IMR-90 (cell line): ENCODE measurements around the gene TRIM5. TPM values are rescaled to one million over a fixed set of nuclear protein-coding genes. Genes with fewer than 3 reads are reported as not detected.

Experiments
- ATAC-seq: fragments of 200-7000 bp; cut with Tn5 transposase; 2 replicates; pipeline ENCODE4 v1.9.1; 2020; ENCODE audit warnings: low read depth, mild to moderate bottlenecking, moderate library complexity
- BruUV-seq: library from RNA; stranded (reverse); fragments of 400-500 nt; replicated peaks from 2 replicates; lab custom pipeline; 2021; lab: Mats Ljungman, UMichigan
- CTCF ChIA-PET: fragments of 300-600 bp; formaldehyde crosslinking; extraction: SDS; loops from one replicate; lab custom pipeline; 2021; ENCODE audit warnings: antibody characterized with exemption; lab: Yijun Ruan, JAX
- POLR2A ChIA-PET: fragments of 300-600 bp; sonication (Branson Sonifier 250); formaldehyde crosslinking; loops from one replicate; lab custom pipeline; 2022; ENCODE audit warnings: antibody characterized with exemption; ENCODE audit not compliant: unreplicated experiment; lab: Charles Lee
- DNase-seq: peaks from one replicate; pipeline ENCODE4 v3.0.0; 2013
- H2AFZ ChIP-seq: replicated peaks from 2 replicates; pipeline ENCODE3; 2013; ENCODE audit warnings: low read length, mild to moderate bottlenecking; ENCODE audit not compliant: poor library complexity
- H2AK5ac ChIP-seq: 2 replicates; pipeline ENCODE4 v1.6.1; 2013; ENCODE audit warnings: low read depth, low read length, inconsistent platforms
- H2AK9ac ChIP-seq: replicated peaks from 2 replicates; pipeline ENCODE3; 2013; ENCODE audit warnings: mild to moderate bottlenecking, low read depth, low read length, moderate library complexity; ENCODE audit not compliant: poor library complexity
- H2BK120ac ChIP-seq: 2 replicates; pipeline ENCODE4 v1.6.1; 2013; ENCODE audit warnings: low read depth, low read length, inconsistent platforms
- H2BK15ac ChIP-seq: 3 replicates; pipeline ENCODE4 v1.6.1; 2013; ENCODE audit warnings: low read depth, low read length, inconsistent platforms
- H2BK20ac ChIP-seq: 2 replicates; pipeline ENCODE4 v1.6.1; 2013; ENCODE audit warnings: low read depth, mild to moderate bottlenecking, inconsistent platforms, low read length, moderate library complexity
- H2BK5ac ChIP-seq: 2 replicates; pipeline ENCODE4 v1.6.1; 2013; ENCODE audit warnings: mild to moderate bottlenecking, low read depth, low read length, inconsistent platforms; ENCODE audit not compliant: poor library complexity, severe bottlenecking
- H3K14ac ChIP-seq: replicated peaks from 2 replicates; pipeline ENCODE4 v1.6.1; 2013; ENCODE audit warnings: low read depth, low read length, inconsistent platforms
- H3K18ac ChIP-seq: 2 replicates; pipeline ENCODE4 v1.6.1; 2013; ENCODE audit warnings: low read depth, low read length, control low read depth
- H3K23ac ChIP-seq: 2 replicates; pipeline ENCODE4 v1.6.1; 2013; ENCODE audit warnings: low read depth, low read length, inconsistent platforms
- H3K27ac ChIP-seq: 2 replicates; pipeline ENCODE4 v1.5.1; 2013; ENCODE audit warnings: mild to moderate bottlenecking, control low read depth, low read length; ENCODE audit not compliant: insufficient read depth
- H3K27me3 ChIP-seq: 2 replicates; pipeline ENCODE4 v1.6.1; 2013; ENCODE audit warnings: low read length; ENCODE audit not compliant: control insufficient read depth, insufficient read depth
- H3K36me3 ChIP-seq: 2 replicates; pipeline ENCODE4 v1.6.1; 2013; ENCODE audit warnings: low read length, mixed read lengths; ENCODE audit not compliant: control insufficient read depth, insufficient read depth
- H3K4ac ChIP-seq: 2 replicates; pipeline ENCODE4 v1.6.1; 2013; ENCODE audit warnings: low read depth, low read length, inconsistent platforms
- H3K4me1 ChIP-seq: 2 replicates; pipeline ENCODE4 v1.6.1; 2013; ENCODE audit warnings: low read length, mixed read lengths; ENCODE audit not compliant: control insufficient read depth, insufficient read depth
- H3K4me2 ChIP-seq: 2 replicates; pipeline ENCODE4 v1.6.1; 2013; ENCODE audit warnings: low read depth, mild to moderate bottlenecking, control low read depth, low read length, moderate library complexity
- H3K4me3 ChIP-seq: 2 replicates; pipeline ENCODE4 v1.5.1; 2013; ENCODE audit warnings: low read depth, mild to moderate bottlenecking, control low read depth, low read length, moderate library complexity; ENCODE audit not compliant: insufficient read depth
- H3K56ac ChIP-seq: 2 replicates; pipeline ENCODE4 v1.6.1; 2013; ENCODE audit warnings: low read length, inconsistent platforms; ENCODE audit not compliant: insufficient read depth; ENCODE audit errors: extremely low read depth
- H3K79me1 ChIP-seq, 2 experiments: 2 replicates each; pipeline ENCODE4 v1.6.1; 2013; ENCODE audit warnings: low read length in 2 of 2, inconsistent platforms in 1 of 2, low read depth in 1 of 2
- H3K9ac ChIP-seq: 2 replicates; pipeline ENCODE4 v1.6.1; 2013; ENCODE audit warnings: low read depth, low read length, control low read depth
- H3K9me1 ChIP-seq: 2 replicates; pipeline ENCODE4 v1.6.1; 2013; ENCODE audit warnings: low read length, inconsistent platforms; ENCODE audit not compliant: insufficient read depth
- H3K9me3 ChIP-seq: 2 replicates; pipeline ENCODE4 v1.6.1; 2013; ENCODE audit warnings: low read length; ENCODE audit not compliant: control insufficient read depth, insufficient read depth
- H4K20me1 ChIP-seq: 2 replicates; pipeline ENCODE4 v1.6.1; 2013; ENCODE audit warnings: low read length, inconsistent platforms; ENCODE audit not compliant: insufficient read depth
- H4K5ac ChIP-seq: 2 replicates; pipeline ENCODE4 v1.6.1; 2013; ENCODE audit warnings: mild to moderate bottlenecking, low read depth, low read length, control low read depth
- H4K8ac ChIP-seq, 2 experiments: 2 replicates each; pipeline ENCODE4 v1.6.1; 2013; ENCODE audit warnings: low read depth in 2 of 2, low read length in 2 of 2, control low read depth in 1 of 2, inconsistent platforms in 1 of 2
- H4K91ac ChIP-seq: 2 replicates; pipeline ENCODE4 v1.6.1; 2013; ENCODE audit warnings: low read depth, low read length, inconsistent platforms; ENCODE audit not compliant: insufficient read depth
- BHLHE40 ChIP-seq: fragments of 150-350 bp; IDR thresholded peaks from 2 replicates; pipeline ENCODE4 v1.6.1; 2016; ENCODE audit warnings: mild to moderate bottlenecking, low read depth, low read length
- CEBPB ChIP-seq: IDR thresholded peaks from 2 replicates; pipeline ENCODE4 v1.6.1; 2012; ENCODE audit warnings: low read depth, low read length, improper control_type of control experiment
- CHD1 ChIP-seq: IDR thresholded peaks from 2 replicates; pipeline ENCODE4 v1.6.1; 2012; ENCODE audit warnings: low read depth, low read length, improper control_type of control experiment
- FOS ChIP-seq: fragments of 150-350 bp; IDR thresholded peaks from 2 replicates; pipeline ENCODE4 v1.6.1; 2016; ENCODE audit warnings: low read depth, low read length
- MAFK ChIP-seq: IDR thresholded peaks from 2 replicates; pipeline ENCODE4 v1.6.1; 2012; ENCODE audit warnings: low read depth, low read length, improper control_type of control experiment
- MAZ ChIP-seq: IDR thresholded peaks from 2 replicates; pipeline ENCODE4 v1.6.1; 2012; ENCODE audit warnings: low read depth, mild to moderate bottlenecking, low read length, improper control_type of control experiment, moderate library complexity, borderline replicate concordance
- MXI1 ChIP-seq: IDR thresholded peaks from 2 replicates; pipeline ENCODE4 v1.6.1; 2012; ENCODE audit warnings: low read depth, mild to moderate bottlenecking, low read length, moderate library complexity, borderline replicate concordance
- NFE2L2 ChIP-seq: fragments of 150-350 bp; IDR thresholded peaks from 2 replicates; pipeline ENCODE4 v1.6.1; 2016; ENCODE audit warnings: low read depth, mild to moderate bottlenecking, low read length
- POLR2A ChIP-seq: IDR thresholded peaks from 2 replicates; pipeline ENCODE4 v1.6.1; 2012; ENCODE audit warnings: mild to moderate bottlenecking, low read depth, low read length
- RCOR1 ChIP-seq: IDR thresholded peaks from 2 replicates; pipeline ENCODE4 v1.6.1; 2012; ENCODE audit warnings: mild to moderate bottlenecking, low read length, improper control_type of control experiment; ENCODE audit not compliant: insufficient replicate concordance
- RFX5 ChIP-seq: IDR thresholded peaks from 2 replicates; pipeline ENCODE4 v1.8.0; 2012; ENCODE audit warnings: low read depth, mild to moderate bottlenecking, low read length, moderate library complexity
- WGBS, 2 experiments: methylation state at CpG; one replicate each; pipeline versions ENCODE4 v1.1.5 to v1.1.7; 2013; ENCODE audit warnings: missing lambda C conversion rate in 2 of 2; ENCODE audit not compliant: insufficient read length in 1 of 2; ENCODE audit errors: extremely low coverage in 2 of 2; 5-methylcytosine and 5-hydroxymethylcytosine counted together
- dilution Hi-C: fragments of 300-500 bp; cut with HindIII; formaldehyde crosslinking; loops from one replicate; pipeline ENCODE4 v1.14.3; 2018; ENCODE audit warnings: low sequenced_read_pairs; ENCODE audit not compliant: unreplicated experiment
- in situ Hi-C: fragments of 300-500 bp; cut with MboI; formaldehyde crosslinking; loops from 3 replicates; pipeline ENCODE4 v1.14.3; 2019; ENCODE audit warnings: low sequenced_read_pairs, inconsistent platforms, mixed read lengths
- intact Hi-C: fragments of 100-400 bp; cut with micrococcal nuclease; formaldehyde crosslinking; loops from 2 replicates; pipeline ENCODE4 v1.10.0; 2022
- polyA plus RNA-seq, 3 experiments: library from polyadenylated mRNA; depleted of rRNA; stranded (reverse); fragments of >200 nt; gene quantifications; 2 replicates each; pipeline ENCODE4 v1.2.3, GENCODE V29; 2012; ENCODE audit warnings: low replicate concordance in 1 of 3
- total RNA-seq: library from RNA; depleted of rRNA; stranded (reverse); fragments of >200 nt; gene quantifications from 2 replicates; pipeline ENCODE4 v1.2.3, GENCODE V29; 2012
- TF ChIP-seq, protein P1 (sequence below): conservative IDR thresholded peaks from 2 replicates; pipeline ENCODE4 v1.5.1; 2012; ENCODE audit warnings: mild to moderate bottlenecking, low read depth, low read length, improper control_type of control experiment
- TF ChIP-seq, protein P2 (sequence below): fragments of 150-350 bp; IDR thresholded peaks from 2 replicates; pipeline ENCODE4 v1.6.1; 2017; ENCODE audit warnings: mild to moderate bottlenecking, antibody characterized with exemption, low read length, low read depth

The TRIM5 gene
- total and polyA plus RNA-seq, 2 of the 4 experiments (the other 2 are of a cell fraction): 32.6 to 49.1 TPM

DNA sequence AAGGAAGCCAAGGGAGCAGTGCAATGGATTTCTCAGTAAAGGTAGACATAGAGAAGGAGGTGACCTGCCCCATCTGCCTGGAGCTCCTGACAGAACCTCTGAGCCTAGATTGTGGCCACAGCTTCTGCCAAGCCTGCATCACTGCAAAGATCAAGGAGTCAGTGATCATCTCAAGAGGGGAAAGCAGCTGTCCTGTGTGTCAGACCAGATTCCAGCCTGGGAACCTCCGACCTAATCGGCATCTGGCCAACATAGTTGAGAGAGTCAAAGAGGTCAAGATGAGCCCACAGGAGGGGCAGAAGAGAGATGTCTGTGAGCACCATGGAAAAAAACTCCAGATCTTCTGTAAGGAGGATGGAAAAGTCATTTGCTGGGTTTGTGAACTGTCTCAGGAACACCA lies 11.3 kb upstream of the TRIM5 start:
- no peaks in the 10 kb centered on the region for H4K20me1 ChIP-seq
- no peak overlapping the region for H3K9ac ChIP-seq
- POLR2A ChIA-PET: no interaction called here
- ATAC-seq (peak; percentile 54), DNase-seq (peak; percentile 7)
- H3K27me3 ChIP-seq: no peaks in the 10 kb centered on the region
- H3K9me1 ChIP-seq: peaks cover 4% of the 10 kb centered on the region
- H3K56ac ChIP-seq: no peak overlapping the region
- CTCF ChIA-PET: no interaction called here
- dilution Hi-C loops: no loop called here
- no peak overlapping the region for H2AK9ac ChIP-seq
- intact Hi-C loops: no loop called here
- no peak for TF ChIP-seq MAZ
- TF ChIP-seq MAFK: no peak
- no peak for TF ChIP-seq MXI1
- TF ChIP-seq, protein P1, sequence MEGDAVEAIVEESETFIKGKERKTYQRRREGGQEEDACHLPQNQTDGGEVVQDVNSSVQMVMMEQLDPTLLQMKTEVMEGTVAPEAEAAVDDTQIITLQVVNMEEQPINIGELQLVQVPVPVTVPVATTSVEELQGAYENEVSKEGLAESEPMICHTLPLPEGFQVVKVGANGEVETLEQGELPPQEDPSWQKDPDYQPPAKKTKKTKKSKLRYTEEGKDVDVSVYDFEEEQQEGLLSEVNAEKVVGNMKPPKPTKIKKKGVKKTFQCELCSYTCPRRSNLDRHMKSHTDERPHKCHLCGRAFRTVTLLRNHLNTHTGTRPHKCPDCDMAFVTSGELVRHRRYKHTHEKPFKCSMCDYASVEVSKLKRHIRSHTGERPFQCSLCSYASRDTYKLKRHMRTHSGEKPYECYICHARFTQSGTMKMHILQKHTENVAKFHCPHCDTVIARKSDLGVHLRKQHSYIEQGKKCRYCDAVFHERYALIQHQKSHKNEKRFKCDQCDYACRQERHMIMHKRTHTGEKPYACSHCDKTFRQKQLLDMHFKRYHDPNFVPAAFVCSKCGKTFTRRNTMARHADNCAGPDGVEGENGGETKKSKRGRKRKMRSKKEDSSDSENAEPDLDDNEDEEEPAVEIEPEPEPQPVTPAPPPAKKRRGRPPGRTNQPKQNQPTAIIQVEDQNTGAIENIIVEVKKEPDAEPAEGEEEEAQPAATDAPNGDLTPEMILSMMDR: no peak
- no peak for TF ChIP-seq NFE2L2
- no peak for TF ChIP-seq CEBPB
- TF ChIP-seq CHD1: no peak
- TF ChIP-seq RFX5: no peak
- TF ChIP-seq, protein P2, sequence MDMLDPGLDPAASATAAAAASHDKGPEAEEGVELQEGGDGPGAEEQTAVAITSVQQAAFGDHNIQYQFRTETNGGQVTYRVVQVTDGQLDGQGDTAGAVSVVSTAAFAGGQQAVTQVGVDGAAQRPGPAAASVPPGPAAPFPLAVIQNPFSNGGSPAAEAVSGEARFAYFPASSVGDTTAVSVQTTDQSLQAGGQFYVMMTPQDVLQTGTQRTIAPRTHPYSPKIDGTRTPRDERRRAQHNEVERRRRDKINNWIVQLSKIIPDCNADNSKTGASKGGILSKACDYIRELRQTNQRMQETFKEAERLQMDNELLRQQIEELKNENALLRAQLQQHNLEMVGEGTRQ: no peak
- TF ChIP-seq POLR2A: no peak
- TF ChIP-seq RCOR1: no peak
- TF ChIP-seq FOS: no peak
- TF ChIP-seq BHLHE40: no peak
- H4K5ac ChIP-seq: no peak overlapping the region
- no peak overlapping the region for H2BK120ac ChIP-seq
- H4K8ac ChIP-seq: no peak overlapping the region
- no peak overlapping the region for H3K4me2 ChIP-seq
- H3K4me3 ChIP-seq: no peak overlapping the region
- H3K4me1 ChIP-seq: peaks cover 2% of the 10 kb centered on the region; the same call in 1 of the 2 replicates
- H3K23ac ChIP-seq: no peak overlapping the region; the same call in 1 of the 2 replicates
- H2AK5ac ChIP-seq: no peak overlapping the region
- BruUV-seq: no TSS peak
- H3K36me3 ChIP-seq: peaks cover 22% of the 10 kb centered on the region
- H3K18ac ChIP-seq: no peak overlapping the region
- H3K14ac ChIP-seq: no peak overlapping the region
- no peak overlapping the region for H2AFZ ChIP-seq
- WGBS, 2 experiments: 45% methylated on average over 2 of the region's 2 CpGs; no CpG with 5 or more reads in 1 of the 2 experiments
- in situ Hi-C loops: loop anchor here (25.0 kb wide), 1 partner anchor 666 kb away; no protein-coding TSS in a partner anchor
- no peak overlapping the region for H2BK5ac ChIP-seq
- no peak overlapping the region for H4K91ac ChIP-seq
- no peak overlapping the region for H2BK20ac ChIP-seq
- H3K9me3 ChIP-seq: no peaks in the 10 kb centered on the region
- H3K4ac ChIP-seq: no peak overlapping the region
- H3K27ac ChIP-seq: no peak overlapping the region
- H3K79me1 ChIP-seq: peaks cover 6 to 10% of the 10 kb centered on the region in 2 experiments
- H2BK15ac ChIP-seq: no peak overlapping the region
